HEK293 (cell line): ENCODE data around the gene FTCD.
"Not testable (repeated sequence)": the region's sequence is repeated elsewhere in the genome, so short reads cannot be mapped to it uniquely, and the experiment has no call there.

ENCODE experiments used
- CTCF ChIP-seq: fragments of 450-650 bp; formaldehyde crosslinking; IDR thresholded peaks from 2 replicates; pipeline ENCODE4 v1.5.1; 2016; ENCODE audit warnings: missing biosample characterization, missing genetic modification characterization
- KLF10 ChIP-seq: fragments of 450-650 bp; IDR thresholded peaks from 2 replicates; pipeline ENCODE4 v1.5.1; 2018; ENCODE audit warnings: missing biosample characterization, mild to moderate bottlenecking, missing genetic modification characterization

GRCh38 chr21:46170436-46171193 lies 15.2 kb upstream of the FTCD start:
- TF ChIP-seq KLF10; CTCF (tag by site-specific recombination): not testable (repeated sequence)
